ENCODE measurements around the gene TECRL.

DNA sequence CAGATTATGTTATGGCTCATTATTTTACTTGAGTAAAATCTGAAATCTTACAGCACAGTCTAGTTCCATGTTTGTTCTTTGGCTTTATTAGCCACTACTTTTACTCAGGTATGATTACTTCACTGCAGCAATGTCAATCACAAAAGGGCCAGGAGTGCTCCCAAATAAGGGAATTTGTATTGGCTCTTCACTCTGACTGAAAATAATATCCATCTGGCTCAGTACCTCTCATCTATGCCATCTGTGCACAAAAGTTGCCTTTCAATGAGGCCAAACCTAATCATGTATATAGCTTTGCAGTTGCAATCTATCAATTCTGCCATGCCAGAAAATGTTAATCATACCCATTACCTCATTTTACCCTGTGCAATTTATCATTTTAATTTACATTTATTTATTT lies 161.1 kb downstream of the TECRL start:
- TF ChIP-seq, protein P1, sequence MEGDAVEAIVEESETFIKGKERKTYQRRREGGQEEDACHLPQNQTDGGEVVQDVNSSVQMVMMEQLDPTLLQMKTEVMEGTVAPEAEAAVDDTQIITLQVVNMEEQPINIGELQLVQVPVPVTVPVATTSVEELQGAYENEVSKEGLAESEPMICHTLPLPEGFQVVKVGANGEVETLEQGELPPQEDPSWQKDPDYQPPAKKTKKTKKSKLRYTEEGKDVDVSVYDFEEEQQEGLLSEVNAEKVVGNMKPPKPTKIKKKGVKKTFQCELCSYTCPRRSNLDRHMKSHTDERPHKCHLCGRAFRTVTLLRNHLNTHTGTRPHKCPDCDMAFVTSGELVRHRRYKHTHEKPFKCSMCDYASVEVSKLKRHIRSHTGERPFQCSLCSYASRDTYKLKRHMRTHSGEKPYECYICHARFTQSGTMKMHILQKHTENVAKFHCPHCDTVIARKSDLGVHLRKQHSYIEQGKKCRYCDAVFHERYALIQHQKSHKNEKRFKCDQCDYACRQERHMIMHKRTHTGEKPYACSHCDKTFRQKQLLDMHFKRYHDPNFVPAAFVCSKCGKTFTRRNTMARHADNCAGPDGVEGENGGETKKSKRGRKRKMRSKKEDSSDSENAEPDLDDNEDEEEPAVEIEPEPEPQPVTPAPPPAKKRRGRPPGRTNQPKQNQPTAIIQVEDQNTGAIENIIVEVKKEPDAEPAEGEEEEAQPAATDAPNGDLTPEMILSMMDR (IDR thresholded peaks at IDR 0.05; ENCODE audit: poor library complexity) = no peak
- no peak for TF ChIP-seq EZH2 (IDR thresholded peaks at IDR 0.05; ENCODE audit: borderline replicate concordance)

All from hepatocyte (in vitro differentiated cells).